ENCODE measurements around the gene TTPAL. TPM values are rescaled to one million over a fixed set of nuclear protein-coding genes. Genes with fewer than 3 reads are reported as not detected.

Gene TTPAL
- total RNA-seq, 1 experiment from 2014 or later = 5.8 TPM

- no peaks in the 10 kb centered on the region; the same call in 1 of the 2 replicates for H3K27me3 ChIP-seq
- H3K4me3 ChIP-seq = no peak overlapping the region
- DNase-seq = no peak
- no peaks in the 10 kb centered on the region for H3K36me3 ChIP-seq
- H3K9me3 ChIP-seq = no peaks in the 10 kb centered on the region
Observed at GRCh38 chr20:44435630-44436335, 39.9 kb upstream of the TTPAL start.

- Histone ChIP-seq H3K36me3 (no peaks in the 10 kb centered on the region), H3K9me3 (no peaks in the 10 kb centered on the region), H3K4me3 (no peak overlapping the region), H3K27me3 (no peaks in the 10 kb centered on the region; the same call in 1 of the 2 replicates)
- DNase-seq = no peak
Observed at GRCh38 chr20:44436393-44436792, 39.3 kb upstream of the TTPAL start.

DNA sequence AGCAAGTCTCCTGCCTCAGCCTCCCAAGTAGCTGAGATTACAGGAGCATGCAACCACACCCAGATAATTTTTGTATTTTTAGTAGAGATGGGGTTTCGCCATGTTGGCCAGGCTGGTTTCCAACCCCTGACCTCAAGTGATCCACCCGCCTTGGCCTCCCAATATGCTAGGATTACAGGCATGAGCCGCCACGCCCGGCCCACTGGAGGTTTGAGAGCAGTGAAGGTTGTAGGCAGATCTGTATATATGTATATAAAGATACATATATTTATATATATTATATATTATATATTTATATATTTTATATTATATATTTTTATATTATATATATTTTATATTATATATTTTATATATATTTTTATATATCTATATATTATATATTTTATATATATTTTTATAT is 38.2 kb upstream of the TTPAL start:
- Histone ChIP-seq H3K4me3 (no peak overlapping the region), H3K36me3 (no peaks in the 10 kb centered on the region), H3K27me3 (no peaks in the 10 kb centered on the region; the same call in 1 of the 2 replicates), H3K9me3 (no peaks in the 10 kb centered on the region; the same call in 1 of the 2 replicates)
- DNase-seq = no peak

GRCh38 chr20:44438782-44439181 is 36.9 kb upstream of the TTPAL start:
- no peaks in the 10 kb centered on the region for H3K36me3 ChIP-seq
- no peaks in the 10 kb centered on the region for H3K27me3 ChIP-seq
- no peak overlapping the region for H3K4me3 ChIP-seq
- H3K9me3 ChIP-seq = no peaks in the 10 kb centered on the region; the same call in 1 of the 2 replicates
- DNase-seq = no peak

GRCh38 chr20:44439318-44439717 is 36.4 kb upstream of the TTPAL start:
- Histone ChIP-seq H3K9me3 (no peaks in the 10 kb centered on the region; the same call in 1 of the 2 replicates), H3K36me3 (no peaks in the 10 kb centered on the region), H3K27me3 (no peaks in the 10 kb centered on the region), H3K4me3 (no peak overlapping the region)
- no peak for DNase-seq

- Histone ChIP-seq H3K4me3 (no peak overlapping the region), H3K9me3 (no peaks in the 10 kb centered on the region; the same call in 1 of the 2 replicates), H3K36me3 (no peaks in the 10 kb centered on the region), H3K27me3 (no peaks in the 10 kb centered on the region)
- no peak for DNase-seq
Observed at GRCh38 chr20:44442298-44443070, 33.2 kb upstream of the TTPAL start.

GRCh38 chr20:44445742-44446710 is 29.6 kb upstream of the TTPAL start:
- Histone ChIP-seq H3K36me3 (no peaks in the 10 kb centered on the region), H3K27me3 (no peaks in the 10 kb centered on the region), H3K9me3 (no peaks in the 10 kb centered on the region; the same call in 1 of the 2 replicates), H3K4me3 (no peak overlapping the region)
- no peak for DNase-seq

GRCh38 chr20:44447827-44448419 is 27.8 kb upstream of the TTPAL start:
- H3K27me3 ChIP-seq = no peaks in the 10 kb centered on the region
- H3K36me3 ChIP-seq = no peaks in the 10 kb centered on the region
- no peak for DNase-seq
- H3K4me3 ChIP-seq = no peak overlapping the region
- no peaks in the 10 kb centered on the region for H3K9me3 ChIP-seq

DNA sequence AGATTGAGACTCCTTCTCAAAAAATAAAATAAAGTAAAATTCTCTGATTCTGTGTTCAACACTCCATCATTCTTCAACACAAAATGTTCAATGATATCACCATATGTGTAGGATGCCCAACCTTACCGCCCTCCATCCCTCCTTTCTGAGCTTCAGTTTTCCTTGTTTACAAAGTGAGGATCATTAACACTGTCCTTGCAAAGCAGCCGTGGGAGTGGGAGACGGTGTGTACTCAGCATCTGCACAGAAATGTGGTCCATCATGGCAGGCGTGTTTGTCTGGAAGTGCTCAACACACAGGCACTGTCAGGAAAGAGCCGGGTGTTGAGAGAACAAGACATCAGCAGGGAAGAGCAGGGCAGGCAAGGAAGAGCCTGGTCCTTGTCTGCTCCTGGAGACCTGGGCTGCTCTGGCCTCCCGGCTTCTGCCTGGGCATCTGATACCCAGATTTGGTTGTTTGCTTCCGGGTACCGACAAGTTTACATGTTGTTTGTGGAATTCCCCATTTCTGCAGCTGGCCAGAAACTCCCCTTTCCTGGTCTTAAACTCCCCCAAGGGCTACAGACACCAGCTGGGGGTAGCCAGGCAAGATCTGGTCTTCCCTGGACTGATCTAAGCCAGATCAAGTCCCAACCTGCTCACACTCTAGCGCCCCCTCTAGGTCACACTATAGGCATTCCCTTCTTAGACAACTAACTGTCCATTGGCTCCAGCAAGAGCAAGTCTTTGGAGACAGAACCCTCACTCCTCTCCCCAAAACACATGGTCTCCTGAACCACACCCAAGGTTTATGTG is 26.7 kb upstream of the TTPAL start:
- DNase-seq = no peak
- H3K9me3 ChIP-seq = no peaks in the 10 kb centered on the region
- H3K4me3 ChIP-seq = no peak overlapping the region
- no peaks in the 10 kb centered on the region for H3K36me3 ChIP-seq
- H3K27me3 ChIP-seq = no peaks in the 10 kb centered on the region

GRCh38 chr20:44449864-44450263 is 25.8 kb upstream of the TTPAL start:
- Histone ChIP-seq H3K9me3 (no peaks in the 10 kb centered on the region), H3K27me3 (no peaks in the 10 kb centered on the region), H3K4me3 (no peak overlapping the region), H3K36me3 (no peaks in the 10 kb centered on the region)
- DNase-seq = no peak

- peak; percentile 41 for DNase-seq
- Histone ChIP-seq H3K9me3 (no peaks in the 10 kb centered on the region), H3K36me3 (no peaks in the 10 kb centered on the region), H3K4me3 (no peak overlapping the region), H3K27me3 (no peaks in the 10 kb centered on the region)
Observed at GRCh38 chr20:44450281-44450889, 25.3 kb upstream of the TTPAL start.

DNA sequence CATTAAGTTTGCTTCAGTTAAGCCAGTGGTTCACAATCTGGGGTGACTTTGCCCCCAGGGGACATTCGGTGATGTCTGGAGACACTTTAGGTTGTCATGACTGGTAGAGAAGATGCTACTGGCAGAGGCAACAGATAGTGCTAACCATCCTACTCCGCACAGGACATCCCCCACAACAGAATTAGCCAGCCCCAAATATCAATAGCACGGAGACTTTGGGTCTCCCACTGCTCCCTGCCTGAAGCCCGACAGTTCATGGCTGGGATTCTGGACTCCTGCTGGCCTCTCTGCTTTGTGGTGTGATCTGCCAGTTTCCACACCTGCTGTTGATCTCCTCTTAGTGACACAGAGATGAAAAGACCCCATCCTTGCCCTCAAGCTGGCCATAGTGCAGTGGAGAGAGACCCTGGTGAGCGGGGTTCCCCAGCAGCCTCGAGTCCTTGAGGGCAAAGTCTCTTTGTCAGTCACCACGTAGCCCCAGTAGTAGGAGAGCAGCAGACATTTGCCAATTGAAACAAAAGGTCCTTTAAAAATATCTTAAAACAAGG is 24.7 kb upstream of the TTPAL start:
- Histone ChIP-seq H3K9me3 (no peaks in the 10 kb centered on the region), H3K27me3 (no peaks in the 10 kb centered on the region), H3K4me3 (no peak overlapping the region), H3K36me3 (no peaks in the 10 kb centered on the region)
- DNase-seq = no peak

GRCh38 chr20:44454306-44454963 is 21.2 kb upstream of the TTPAL start:
- no peak for DNase-seq
- H3K4me3 ChIP-seq = no peak overlapping the region
- no peaks in the 10 kb centered on the region for H3K9me3 ChIP-seq
- H3K36me3 ChIP-seq = no peaks in the 10 kb centered on the region
- H3K27me3 ChIP-seq = no peaks in the 10 kb centered on the region

DNA sequence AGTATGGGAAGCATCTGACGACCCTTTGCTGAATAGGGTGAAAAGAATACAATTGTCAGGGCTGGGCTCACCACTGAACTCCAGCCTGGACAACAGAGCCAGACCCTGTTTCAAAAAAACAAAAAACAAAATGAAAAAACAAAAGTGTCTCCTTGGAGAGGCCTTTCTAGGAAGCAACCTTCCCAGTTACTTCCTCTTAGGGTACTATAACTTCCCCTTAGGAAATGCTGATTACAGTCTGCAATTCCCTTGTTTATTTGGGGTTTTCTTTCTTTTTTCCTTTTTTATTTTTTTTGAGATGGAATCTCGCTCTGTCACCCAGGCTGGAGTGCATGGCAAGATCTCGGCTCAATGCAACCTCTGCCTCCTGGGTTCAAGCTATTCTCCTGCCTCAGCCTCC is 20.5 kb upstream of the TTPAL start:
- no peak for DNase-seq
- Histone ChIP-seq H3K9me3 (no peaks in the 10 kb centered on the region), H3K36me3 (no peaks in the 10 kb centered on the region), H3K4me3 (no peak overlapping the region), H3K27me3 (no peaks in the 10 kb centered on the region)

DNA sequence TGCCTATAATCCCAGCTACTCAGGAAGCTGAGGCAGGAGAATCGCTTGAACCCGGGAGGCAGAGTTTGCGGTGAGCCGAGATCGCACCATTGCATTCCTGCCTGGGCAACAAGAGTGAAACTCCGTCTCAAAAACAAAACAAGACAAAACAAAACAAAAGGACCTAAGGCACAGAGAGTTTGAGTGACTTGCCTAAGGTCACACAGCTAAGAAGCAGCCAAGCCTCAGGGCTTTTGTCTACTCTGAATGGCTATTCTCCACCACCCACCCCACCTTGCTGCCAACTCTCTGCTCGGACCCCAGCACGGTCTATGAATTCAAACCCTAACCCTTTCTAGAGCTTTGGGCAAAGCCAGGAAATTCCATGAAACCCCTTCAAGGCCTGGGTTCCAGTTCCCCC is 19.1 kb upstream of the TTPAL start:
- DNase-seq = no peak
- Histone ChIP-seq H3K36me3 (no peaks in the 10 kb centered on the region), H3K27me3 (no peaks in the 10 kb centered on the region), H3K4me3 (no peak overlapping the region), H3K9me3 (no peaks in the 10 kb centered on the region)

Data from MG63 (cell line).